HepG2 (cell line): ENCODE measurements around the gene ACOXL. TPM values are rescaled to one million over a fixed set of nuclear protein-coding genes. Genes with fewer than 3 reads are reported as not detected.

ENCODE experiments used
- CENPX ChIP-seq: sonication (generic); formaldehyde crosslinking; IDR thresholded peaks from 2 replicates; pipeline ENCODE4 v1.9.0; 2021; ENCODE audit warnings: mild to moderate bottlenecking, missing genetic modification reagents, moderate library complexity
- E2F5 ChIP-seq: sonication (generic); formaldehyde crosslinking; conservative IDR thresholded peaks from 2 replicates; pipeline ENCODE4 v1.4.0; 2020; ENCODE audit warnings: missing genetic modification reagents
- FOSL1 ChIP-seq: sonication (generic); formaldehyde crosslinking; IDR thresholded peaks from 2 replicates; pipeline ENCODE4 v1.9.0; 2021; ENCODE audit warnings: missing genetic modification reagents, borderline replicate concordance
- IKZF5 ChIP-seq: IDR thresholded peaks from 2 replicates; pipeline ENCODE4 v1.6.1; 2018; ENCODE audit warnings: missing genetic modification reagents, mild to moderate bottlenecking, missing compliant biosample characterization
- JDP2 ChIP-seq: sonication (generic); formaldehyde crosslinking; IDR thresholded peaks from 2 replicates; pipeline ENCODE4 v1.8.1; 2022; ENCODE audit warnings: missing genetic modification reagents, borderline replicate concordance
- MAF1 ChIP-seq: sonication (generic); formaldehyde crosslinking; IDR thresholded peaks from 2 replicates; pipeline ENCODE4 v1.5.0; 2020; ENCODE audit warnings: missing genetic modification reagents, borderline replicate concordance
- PLSCR1 ChIP-seq: sonication (generic); formaldehyde crosslinking; IDR thresholded peaks from 2 replicates; pipeline ENCODE4 v1.5.0; 2020; ENCODE audit warnings: missing genetic modification reagents, mild to moderate bottlenecking, borderline replicate concordance
- POGK ChIP-seq: sonication (generic); formaldehyde crosslinking; conservative IDR thresholded peaks from 2 replicates; pipeline ENCODE4 v1.8.0; 2022; ENCODE audit warnings: mild to moderate bottlenecking, moderate library complexity, missing genetic modification reagents
- STAT5B ChIP-seq: sonication (generic); formaldehyde crosslinking; IDR thresholded peaks from 2 replicates; pipeline ENCODE4 v1.4.0; 2020; ENCODE audit warnings: missing genetic modification reagents
- ZBTB46 ChIP-seq: sonication (generic); formaldehyde crosslinking; IDR thresholded peaks from 2 replicates; pipeline ENCODE4 v1.4.0; 2020; ENCODE audit warnings: mild to moderate bottlenecking, missing genetic modification reagents, borderline replicate concordance
- ZNF609 ChIP-seq: sonication (generic); formaldehyde crosslinking; IDR thresholded peaks from 2 replicates; pipeline ENCODE4 v1.4.0; 2020; ENCODE audit warnings: mild to moderate bottlenecking, missing genetic modification reagents, borderline replicate concordance
- ZNF775 ChIP-seq: sonication (generic); formaldehyde crosslinking; IDR thresholded peaks from 2 replicates; pipeline ENCODE4 v1.4.0; 2020; ENCODE audit warnings: missing genetic modification reagents, mild to moderate bottlenecking, moderate library complexity, borderline replicate concordance
- ZNF800 ChIP-seq: sonication (generic); formaldehyde crosslinking; IDR thresholded peaks from 2 replicates; pipeline ENCODE4 v1.4.0; 2020; ENCODE audit warnings: missing genetic modification reagents
- polyA plus RNA-seq, 8 experiments: library from polyadenylated mRNA; depleted of rRNA in 3 of 8; stranded (reverse) in 7 of 8; unstranded in 1 of 8; fragments of >200 nt; fragmentation: Illumina TruSeq in 4 of 8; extraction: Trizol in 4 of 8; gene quantifications; 2 replicates each; pipeline versions ENCODE4 v1.2.1 to v1.2.3, GENCODE V29; 2011 to 2016; ENCODE audit warnings: low read depth in 4 of 8, missing spikeins in 1 of 8, mixed read lengths in 1 of 8; ENCODE audit not compliant: insufficient read depth in 1 of 8
- total RNA-seq, 5 experiments: library from RNA; depleted of rRNA; stranded (reverse); fragments of >200 nt; fragmentation: Illumina TruSeq; extraction: Trizol; gene quantifications; 2 replicates each; pipeline ENCODE4 v1.2.3, GENCODE V29; 2016; ENCODE audit warnings: low read depth in 1 of 5

The ACOXL gene
- total and polyA plus RNA-seq, 2 of the 13 experiments (the other 11 are each of a cell fraction or from before 2014, with no cell fraction given) = not detected

GRCh38 chr2:111122631-111123421 lies 390.5 kb downstream of the ACOXL start (continued):
- TF ChIP-seq ZNF800 (no peak; the same call in 1 of the 2 replicates), FOSL1 (CRISPR knock-in tag) (no peak), IKZF5 (CRISPR knock-in tag) (0 out of 2 replicates have a peak, but pooled peaks have one; percentile 27), E2F5 (peak; percentile 23; the same call in 1 of the 2 replicates), ZBTB46 (CRISPR knock-in tag) (no peak), POGK (peak; percentile 76), STAT5B (no peak), ZNF609 (CRISPR knock-in tag) (no peak), ZNF775 (CRISPR knock-in tag) (no peak), PLSCR1 (no peak), JDP2 (CRISPR knock-in tag) (no peak), CENPX (CRISPR knock-in tag) (no peak), MAF1 (CRISPR knock-in tag) (no peak)
